Measurements from ENCODE around the gene SLC22A25.

- no peak for TF ChIP-seq CTCF (IDR thresholded peaks at IDR 0.05)
- no peak for TF ChIP-seq POLR2A (IDR thresholded peaks at IDR 0.05)
Measured at GRCh38 chr11:63229815-63230214, 13.6 kb downstream of the SLC22A25 start.

Measured in body of pancreas (tissue), 4 donors.